SW480 (cell line): ENCODE results near the gene ALOX5AP.

ENCODE experiments used
- DNase-seq: peaks from one replicate; pipeline ENCODE4 v3.0.0-alpha.2; 2016; ENCODE audit warnings: low spot score

ALOX5AP gene

GRCh38 chr13:30759748-30760147 is 24.4 kb downstream of the ALOX5AP start:
- DNase-seq = no peak

GRCh38 chr13:30762643-30763042 is 27.3 kb downstream of the ALOX5AP start:
- no peak for DNase-seq

GRCh38 chr13:30763786-30764413 is 28.6 kb downstream of the ALOX5AP start:
- no peak for DNase-seq

- DNase-seq = no peak
Observed at GRCh38 chr13:30766231-30766630, 30.9 kb downstream of the ALOX5AP start.

- no peak for DNase-seq
Observed at GRCh38 chr13:30770929-30771328, 35.6 kb downstream of the ALOX5AP start.

GRCh38 chr13:30773561-30773960 is 38.2 kb downstream of the ALOX5AP start:
- DNase-seq = no peak

GRCh38 chr13:30774214-30774730 is 38.9 kb downstream of the ALOX5AP start:
- DNase-seq = no peak

GRCh38 chr13:30776661-30777060 is 41.3 kb downstream of the ALOX5AP start:
- no peak for DNase-seq

GRCh38 chr13:30779016-30779415 is 43.7 kb downstream of the ALOX5AP start:
- DNase-seq = no peak

- DNase-seq = no peak
Observed at GRCh38 chr13:30779608-30780007, 44.3 kb downstream of the ALOX5AP start.

GRCh38 chr13:30780338-30780981 is 45.1 kb downstream of the ALOX5AP start:
- DNase-seq = no peak

- no peak for DNase-seq
Observed at GRCh38 chr13:30785191-30785850, 50.0 kb downstream of the ALOX5AP start.

- DNase-seq = no peak
Observed at GRCh38 chr13:30786648-30787047, 51.3 kb downstream of the ALOX5AP start.

GRCh38 chr13:30787738-30788525 is 52.6 kb downstream of the ALOX5AP start:
- no peak for DNase-seq

GRCh38 chr13:30789166-30789862 is 54.0 kb downstream of the ALOX5AP start:
- no peak for DNase-seq

- no peak for DNase-seq
Observed at GRCh38 chr13:30790592-30790991, 55.2 kb downstream of the ALOX5AP start.

- DNase-seq = no peak
Observed at GRCh38 chr13:30791354-30792001, 56.1 kb downstream of the ALOX5AP start.

- peak; percentile 82 for DNase-seq
Observed at GRCh38 chr13:30792285-30793000, 57.1 kb downstream of the ALOX5AP start.

- DNase-seq = peak; percentile 87
Observed at GRCh38 chr13:30796132-30796572, 60.8 kb downstream of the ALOX5AP start.
